ENCODE measurements around the gene FHOD3.
"Not testable (repeated sequence)": the region's sequence is repeated elsewhere in the genome, so short reads cannot be mapped to it uniquely, and the experiment has no call there.

Gene FHOD3

DNA sequence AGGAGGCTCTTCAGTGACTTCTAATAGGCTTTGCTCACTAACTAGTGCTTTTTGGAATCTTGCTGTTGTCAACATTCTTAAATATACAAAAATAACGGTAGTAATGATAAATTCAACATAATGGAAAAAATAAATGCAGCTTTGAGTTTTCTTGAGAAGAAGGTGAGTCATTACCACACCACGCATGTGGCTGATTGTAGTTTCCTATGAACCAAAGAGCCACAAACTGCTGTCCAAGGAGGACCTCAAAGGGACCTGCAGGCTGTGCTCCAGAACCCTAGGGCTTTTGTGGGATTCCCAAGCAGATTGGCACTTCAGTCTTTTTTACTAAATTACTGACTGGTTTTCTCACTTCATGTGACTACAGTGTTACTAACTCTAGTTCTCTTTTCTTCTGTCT lies 464.6 kb downstream of the FHOD3 start:
- H3K4me3 ChIP-seq (ENCODE audit: low read depth, low read length) = no peak overlapping the region
- TF ChIP-seq, protein P1, sequence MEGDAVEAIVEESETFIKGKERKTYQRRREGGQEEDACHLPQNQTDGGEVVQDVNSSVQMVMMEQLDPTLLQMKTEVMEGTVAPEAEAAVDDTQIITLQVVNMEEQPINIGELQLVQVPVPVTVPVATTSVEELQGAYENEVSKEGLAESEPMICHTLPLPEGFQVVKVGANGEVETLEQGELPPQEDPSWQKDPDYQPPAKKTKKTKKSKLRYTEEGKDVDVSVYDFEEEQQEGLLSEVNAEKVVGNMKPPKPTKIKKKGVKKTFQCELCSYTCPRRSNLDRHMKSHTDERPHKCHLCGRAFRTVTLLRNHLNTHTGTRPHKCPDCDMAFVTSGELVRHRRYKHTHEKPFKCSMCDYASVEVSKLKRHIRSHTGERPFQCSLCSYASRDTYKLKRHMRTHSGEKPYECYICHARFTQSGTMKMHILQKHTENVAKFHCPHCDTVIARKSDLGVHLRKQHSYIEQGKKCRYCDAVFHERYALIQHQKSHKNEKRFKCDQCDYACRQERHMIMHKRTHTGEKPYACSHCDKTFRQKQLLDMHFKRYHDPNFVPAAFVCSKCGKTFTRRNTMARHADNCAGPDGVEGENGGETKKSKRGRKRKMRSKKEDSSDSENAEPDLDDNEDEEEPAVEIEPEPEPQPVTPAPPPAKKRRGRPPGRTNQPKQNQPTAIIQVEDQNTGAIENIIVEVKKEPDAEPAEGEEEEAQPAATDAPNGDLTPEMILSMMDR (IDR thresholded peaks at IDR 0.05; ENCODE audit: insufficient read depth, low read depth, low read length, missing control alignments) = no peak
- DNase-seq (ENCODE audit: low read depth) = peak; percentile 16

DNA sequence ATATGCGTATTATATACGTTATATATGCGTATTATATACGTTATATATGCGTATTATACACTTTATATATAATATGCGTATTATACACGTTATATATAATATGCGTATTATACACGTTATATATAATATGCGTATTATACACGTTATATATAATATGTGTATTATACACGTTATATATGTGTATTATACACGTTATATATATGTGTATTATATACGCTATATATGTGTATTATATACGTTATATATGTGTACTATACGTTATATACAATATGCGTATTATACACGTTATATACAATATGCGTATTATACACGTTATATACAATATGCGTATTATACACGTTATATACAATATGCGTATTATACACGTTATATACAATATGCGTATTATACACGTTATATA lies 465.5 kb downstream of the FHOD3 start:
- not testable (repeated sequence) for DNase-seq (ENCODE audit: low read depth)

GRCh38 chr18:36766836-36767235 lies 469.3 kb downstream of the FHOD3 start:
- no peak overlapping the region for H3K4me3 ChIP-seq (ENCODE audit: low read depth, low read length)
- TF ChIP-seq, protein P1 (IDR thresholded peaks at IDR 0.05; ENCODE audit: insufficient read depth, low read depth, low read length, missing control alignments) = no peak

More for the DNA sequence above, 465.5 kb downstream of the FHOD3 start:
- not testable (repeated sequence) for H3K4me3 ChIP-seq (ENCODE audit: low read depth, low read length)

DNA sequence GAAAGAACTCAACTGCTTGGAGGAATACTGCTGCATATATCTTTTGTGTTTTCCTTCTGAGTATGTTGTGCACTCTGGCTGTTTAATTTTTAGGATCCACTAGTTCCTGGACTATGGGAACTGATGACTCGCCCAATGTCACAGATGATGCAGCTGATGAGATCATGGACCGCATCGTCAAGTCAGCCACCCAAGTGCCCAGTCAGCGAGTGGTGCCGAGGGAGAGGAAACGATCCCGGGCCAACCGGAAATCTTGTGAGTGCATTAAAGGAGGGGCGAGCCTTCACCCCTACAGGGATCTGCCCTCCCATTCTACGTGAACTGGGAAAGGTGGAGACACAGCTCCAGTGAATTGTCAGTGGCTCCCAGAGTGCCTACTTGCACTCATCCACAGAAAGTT lies 471.7 kb downstream of the FHOD3 start:
- no peak overlapping the region for H3K4me3 ChIP-seq (ENCODE audit: low read depth, low read length)
- DNase-seq (ENCODE audit: low read depth) = no peak
- TF ChIP-seq, protein P1 (IDR thresholded peaks at IDR 0.05; ENCODE audit: insufficient read depth, low read depth, low read length, missing control alignments) = no peak

More at GRCh38 chr18:36766836-36767235, 469.3 kb downstream of the FHOD3 start:
- no peak for DNase-seq (ENCODE audit: low read depth)

DNA sequence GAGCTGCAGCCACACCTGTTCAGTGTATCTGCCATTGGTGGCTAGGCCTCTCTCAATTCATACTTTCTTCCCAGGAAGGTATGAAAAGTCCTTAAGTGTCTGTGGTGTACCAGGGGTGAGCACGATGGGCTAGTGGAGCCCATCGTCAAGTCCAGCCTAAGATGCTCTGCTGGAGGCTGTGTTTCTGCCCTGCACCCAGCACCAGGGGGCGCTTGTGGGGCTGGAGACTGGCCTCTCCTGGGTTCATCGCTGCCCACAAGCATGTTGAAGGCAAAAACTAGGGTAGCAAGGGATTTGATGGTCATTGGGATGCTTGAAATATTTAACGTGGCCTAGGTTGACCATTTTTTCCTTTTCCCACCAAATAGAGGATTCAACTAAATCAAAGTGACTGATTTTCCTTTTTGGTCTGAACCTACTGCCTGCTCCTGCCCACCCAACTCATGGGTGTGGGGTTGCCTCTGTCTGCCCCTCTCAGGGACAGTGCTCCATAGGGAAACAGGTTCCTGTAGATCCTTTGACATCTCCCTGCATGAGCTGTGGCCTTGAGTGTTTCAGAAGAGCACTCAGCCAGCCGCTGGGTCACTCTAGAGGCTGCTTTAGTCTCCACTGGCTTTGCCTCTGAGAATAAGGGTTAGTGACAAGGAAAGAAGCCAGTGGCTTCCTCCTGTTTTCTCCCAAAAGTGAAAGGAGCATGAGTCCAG lies 472.2 kb downstream of the FHOD3 start:
- TF ChIP-seq, protein P1 (IDR thresholded peaks at IDR 0.05; ENCODE audit: insufficient read depth, low read depth, low read length, missing control alignments) = peak; percentile 53
- peak; percentile 39 for DNase-seq (ENCODE audit: low read depth)
- H3K4me3 ChIP-seq (ENCODE audit: low read depth, low read length) = no peak overlapping the region

DNA sequence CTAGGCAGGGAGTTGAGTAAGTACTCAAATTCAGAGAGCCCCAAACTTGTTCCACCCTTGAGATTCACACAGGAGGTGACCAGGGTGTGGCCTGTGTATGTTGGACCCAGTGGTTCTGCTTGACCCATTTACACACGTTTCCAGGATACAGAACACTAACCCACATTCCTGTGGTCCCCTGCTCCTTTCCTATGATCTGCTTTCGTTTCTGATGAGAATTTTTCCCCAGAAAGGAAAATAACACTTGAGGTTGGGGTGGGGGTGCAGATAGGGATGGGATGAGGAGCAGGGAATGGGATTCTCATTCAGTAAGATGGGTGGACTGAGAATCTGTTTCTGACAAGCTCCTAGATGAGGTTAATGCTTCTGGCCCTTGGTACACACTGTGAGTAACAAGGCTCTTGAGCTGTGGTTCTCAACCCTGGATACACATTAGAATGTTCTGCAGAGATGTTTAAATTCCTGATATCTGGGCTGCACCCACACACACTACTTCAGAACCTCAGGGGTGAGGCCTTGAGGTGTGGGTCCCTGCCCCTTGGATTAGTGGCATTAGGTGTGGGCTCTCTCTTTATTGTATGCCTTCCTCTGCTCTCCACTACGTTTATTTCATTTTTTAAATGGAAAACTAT lies 472.9 kb downstream of the FHOD3 start:
- H3K4me3 ChIP-seq (ENCODE audit: low read depth, low read length) = no peak overlapping the region
- no peak for DNase-seq (ENCODE audit: low read depth)
- TF ChIP-seq, protein P1 (IDR thresholded peaks at IDR 0.05; ENCODE audit: insufficient read depth, low read depth, low read length, missing control alignments) = no peak

DNA sequence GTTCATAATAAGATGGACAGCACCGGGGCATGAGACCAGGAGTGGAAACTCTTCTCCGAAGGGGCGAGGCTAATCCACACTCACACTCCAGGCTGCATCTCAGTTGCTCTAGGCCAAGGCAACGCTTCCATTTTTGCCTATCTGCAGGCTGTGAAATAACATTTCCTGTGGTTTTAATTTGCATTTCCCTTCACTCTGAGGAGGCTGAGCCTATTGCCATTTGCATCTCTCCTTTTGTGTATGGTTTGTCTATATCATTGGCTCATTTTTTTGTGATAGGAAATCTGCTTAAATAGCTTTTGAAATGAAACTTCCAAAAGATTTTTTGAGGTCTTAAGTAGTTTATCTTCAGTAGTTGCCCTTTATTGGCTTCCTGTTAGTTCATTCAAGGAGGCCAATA lies 473.7 kb downstream of the FHOD3 start:
- TF ChIP-seq, protein P1 (IDR thresholded peaks at IDR 0.05; ENCODE audit: insufficient read depth, low read depth, low read length, missing control alignments) = no peak
- no peak overlapping the region for H3K4me3 ChIP-seq (ENCODE audit: low read depth, low read length)
- DNase-seq (ENCODE audit: low read depth) = peak; percentile 15
